ENCODE data around the gene TYW3. TPM values are rescaled to one million over a fixed set of nuclear protein-coding genes. Genes with fewer than 3 reads are reported as not detected.

The TYW3 gene
- total and polyA plus RNA-seq, 2 of the 13 experiments (the other 11 are each of a cell fraction or from before 2014, with no cell fraction given): 17.6 to 45.8 TPM

GRCh38 chr1:74811436-74812179 is 78.7 kb downstream of the TYW3 start:
- in situ Hi-C loops (cut with HindIII; ENCODE audit: extremely low pct_ligation_motif_present, low pct_unique_long_range_greater_than_20kb): no loop called here
- Histone ChIP-seq H3K4me2 (ENCODE audit: low read depth, low read length) (no peak overlapping the region), H3K4me3 (replicated peaks in 1 of 3; ENCODE audit: insufficient read depth in 1 of 3, low read depth in 2 of 3, low read length in 3 of 3) (no peak overlapping the region), H3K27me3 (ENCODE audit: control insufficient read depth in 1 of 2, insufficient read depth in 2 of 2, low read length in 2 of 2) (no peaks in the 10 kb centered on the region), H4K20me1 (ENCODE audit: insufficient read depth, low read length) (no peaks in the 10 kb centered on the region), H3K9ac (ENCODE audit: insufficient read depth, low read depth, low read length) (no peak overlapping the region), H3K79me2 (ENCODE audit: insufficient read depth, low read length) (no peaks in the 10 kb centered on the region), H3K27ac (ENCODE audit: extremely low read length, insufficient read depth, low read length) (no peak overlapping the region), H2AFZ (ENCODE audit: low read length) (no peak overlapping the region), H3K4me1 (ENCODE audit: insufficient read depth, low read length) (no peaks in the 10 kb centered on the region), H3K36me3 (replicated peaks in 1 of 2; ENCODE audit: control insufficient read depth in 1 of 2, insufficient read depth in 2 of 2, low read length in 2 of 2) (no peaks in the 10 kb centered on the region), H3K9me3 (ENCODE audit: low read length) (no peaks in the 10 kb centered on the region)
- no peak for TF ChIP-seq SRSF1 (optimal IDR thresholded peaks at IDR 0.05; ENCODE audit: low read depth, low read length)
- DNase-seq (ENCODE audit: low spot score) (no peak), ATAC-seq (peak; percentile 48; the same call in 2 of the 3 replicates), FAIRE-seq (no peak)
- POLR2A ChIA-PET: no interaction called here
- intact Hi-C loops (cut with micrococcal nuclease; ENCODE audit: unreplicated experiment): no loop called here
- CTCF ChIA-PET (ENCODE audit: low intra/inter-chr PET ratio, low total read pairs): no interaction called here
- WGBS (ENCODE audit: low lambda C conversion rate): 1% methylated on average over 9 of the region's 9 CpGs
- BruUV-seq (replicated peaks): no TSS peak

GRCh38 chr1:74812180-74812541 is 79.2 kb downstream of the TYW3 start:
- BruUV-seq (replicated peaks): no TSS peak
- ATAC-seq: no peak
- H3K4me3 ChIP-seq (replicated peaks in 1 of 3; ENCODE audit: insufficient read depth in 1 of 3, low read depth in 2 of 3, low read length in 3 of 3): no peak overlapping the region
- no peak overlapping the region for H3K9ac ChIP-seq (ENCODE audit: insufficient read depth, low read depth, low read length)
- ChIA-PET POLR2A (no interaction called here), CTCF (ENCODE audit: low intra/inter-chr PET ratio, low total read pairs) (no interaction called here)
- FAIRE-seq: no peak
- intact Hi-C loops (cut with micrococcal nuclease; ENCODE audit: unreplicated experiment): no loop called here
- DNase-seq (ENCODE audit: low spot score): no peak
- WGBS (ENCODE audit: low lambda C conversion rate): 0% methylated on average over 1 of the region's 1 CpG
- H4K20me1 ChIP-seq (ENCODE audit: insufficient read depth, low read length): no peaks in the 10 kb centered on the region
- no peaks in the 10 kb centered on the region for H3K9me3 ChIP-seq (ENCODE audit: low read length)
- in situ Hi-C loops (cut with HindIII; ENCODE audit: extremely low pct_ligation_motif_present, low pct_unique_long_range_greater_than_20kb): no loop called here
- no peaks in the 10 kb centered on the region for H3K4me1 ChIP-seq (ENCODE audit: insufficient read depth, low read length)
- no peak overlapping the region for H3K27ac ChIP-seq (ENCODE audit: extremely low read length, insufficient read depth, low read length)
- H3K4me2 ChIP-seq (ENCODE audit: low read depth, low read length): no peak overlapping the region
- H3K27me3 ChIP-seq (ENCODE audit: control insufficient read depth in 1 of 2, insufficient read depth in 2 of 2, low read length in 2 of 2): no peaks in the 10 kb centered on the region
- H3K36me3 ChIP-seq (replicated peaks in 1 of 2; ENCODE audit: control insufficient read depth in 1 of 2, insufficient read depth in 2 of 2, low read length in 2 of 2): no peaks in the 10 kb centered on the region
- no peaks in the 10 kb centered on the region for H3K79me2 ChIP-seq (ENCODE audit: insufficient read depth, low read length)
- H2AFZ ChIP-seq (ENCODE audit: low read length): no peak overlapping the region
- TF ChIP-seq MAFK (conservative IDR thresholded peaks at IDR 0.05 in 1 of 2, IDR thresholded peaks at IDR 0.05 in 1 of 2; ENCODE audit: low read length in 2 of 2): no peak
- no peak for TF ChIP-seq GLMP (CRISPR knock-in tag; IDR thresholded peaks at IDR 0.05; ENCODE audit: borderline replicate concordance)
- TF ChIP-seq KAT7 (CRISPR knock-in tag; IDR thresholded peaks at IDR 0.05; ENCODE audit: borderline replicate concordance): no peak
- TF ChIP-seq SALL1 (CRISPR knock-in tag; IDR thresholded peaks at IDR 0.05): no peak
- TF ChIP-seq ZFP37 (CRISPR knock-in tag; IDR thresholded peaks at IDR 0.05; ENCODE audit: borderline replicate concordance): no peak
- TF ChIP-seq PHF8 (CRISPR knock-in tag; IDR thresholded peaks at IDR 0.05): no peak
- no peak for TF ChIP-seq NRL (CRISPR knock-in tag; IDR thresholded peaks at IDR 0.05; ENCODE audit: borderline replicate concordance)
- no peak for TF ChIP-seq ZFP36 (IDR thresholded peaks at IDR 0.05; ENCODE audit: borderline replicate concordance, low read depth, low read length, partially characterized antibody)
- TF ChIP-seq ZNF746 (CRISPR knock-in tag; IDR thresholded peaks at IDR 0.05): no peak
- no peak for TF ChIP-seq USF2 (IDR thresholded peaks at IDR 0.05; ENCODE audit: low read depth, low read length)
- TF ChIP-seq USF2 (CRISPR knock-in tag; IDR thresholded peaks at IDR 0.05; ENCODE audit: borderline replicate concordance): no peak
- TF ChIP-seq ZFP91 (CRISPR knock-in tag; IDR thresholded peaks at IDR 0.05; ENCODE audit: borderline replicate concordance): no peak

Data from HepG2 (cell line).